HEK293 (cell line): ENCODE measurements around the gene ATP6V0B.

Experiments used
- CTCF ChIA-PET: fragments of 350-600 bp; formaldehyde crosslinking; extraction: SDS; loops from one replicate; lab custom pipeline; 2021; ENCODE audit warnings: antibody characterized with exemption; lab: Yijun Ruan, JAX
- POLR2A ChIA-PET: fragments of 300-600 bp; formaldehyde crosslinking; extraction: SDS; loops from one replicate; lab custom pipeline; 2020; ENCODE audit warnings: antibody characterized with exemption, inconsistent platforms; lab: Yijun Ruan, JAX
- H3K27ac ChIP-seq: fragments of 200-500 bp; sonication (Bioruptor generic); 2 replicates; pipeline ENCODE4 v1.5.1; 2014; ENCODE audit warnings: low read depth, low read length, control low read depth, inconsistent platforms; ENCODE audit errors: extremely low read depth
- H3K36me3 ChIP-seq, 2 experiments: fragments of 200-500 bp in 1 of 2; sonication (Bioruptor generic) in 1 of 2; 1 replicate in 1 of 2; 2 replicates in 1 of 2; pipeline ENCODE4 v1.5.1; 2014 to 2017; ENCODE audit warnings: inconsistent platforms in 2 of 2, low read length in 2 of 2; ENCODE audit not compliant: control insufficient read depth in 2 of 2, insufficient read depth in 1 of 2
- H3K4me1 ChIP-seq: fragments of 200-500 bp; sonication (Bioruptor generic); 2 replicates; pipeline ENCODE4 v1.5.1; 2014; ENCODE audit warnings: mild to moderate bottlenecking, low read length, inconsistent platforms; ENCODE audit not compliant: control insufficient read depth, insufficient read depth
- H3K4me3 ChIP-seq: 2 replicates; pipeline ENCODE4 v1.5.1; 2011; ENCODE audit warnings: low read depth, mild to moderate bottlenecking, control low read depth, low read length, moderate library complexity
- H3K9me3 ChIP-seq: fragments of 200-500 bp; sonication (Bioruptor generic); 2 replicates; pipeline ENCODE4 v1.5.1; 2014; ENCODE audit warnings: low read depth, low read length, inconsistent platforms; ENCODE audit not compliant: control insufficient read depth, insufficient read depth
- BCL11A ChIP-seq: fragments of 450-650 bp; formaldehyde crosslinking; IDR thresholded peaks from 2 replicates; pipeline ENCODE4 v1.5.1; 2016; ENCODE audit warnings: low read depth, missing biosample characterization, missing genetic modification characterization
- FEZF1 ChIP-seq: fragments of 450-650 bp; formaldehyde crosslinking; IDR thresholded peaks from 2 replicates; pipeline ENCODE4 v1.5.1; 2016; ENCODE audit warnings: missing biosample characterization, missing genetic modification characterization
- IKZF3 ChIP-seq: fragments of 450-650 bp; IDR thresholded peaks from 2 replicates; pipeline ENCODE4 v1.5.0; 2018; ENCODE audit warnings: missing biosample characterization, mild to moderate bottlenecking, missing genetic modification characterization, moderate library complexity
- KLF1 ChIP-seq: fragments of 450-650 bp; formaldehyde crosslinking; IDR thresholded peaks from 2 replicates; pipeline ENCODE4 v1.5.1; 2016; ENCODE audit warnings: missing biosample characterization, missing genetic modification characterization
- KLF10 ChIP-seq: fragments of 450-650 bp; IDR thresholded peaks from 2 replicates; pipeline ENCODE4 v1.5.1; 2018; ENCODE audit warnings: missing biosample characterization, mild to moderate bottlenecking, missing genetic modification characterization
- OSR2 ChIP-seq: fragments of 450-650 bp; formaldehyde crosslinking; IDR thresholded peaks from 2 replicates; pipeline ENCODE4 v1.5.1; 2016; ENCODE audit warnings: missing biosample characterization, missing genetic modification characterization
- ZBTB49 ChIP-seq: fragments of 450-650 bp; formaldehyde crosslinking; IDR thresholded peaks from 2 replicates; pipeline ENCODE4 v1.5.1; 2016; ENCODE audit warnings: missing biosample characterization, missing genetic modification characterization, low read depth
- ZEB2 ChIP-seq: fragments of 450-650 bp; formaldehyde crosslinking; IDR thresholded peaks from 2 replicates; pipeline ENCODE4 v1.5.1; 2016; ENCODE audit warnings: missing biosample characterization, missing genetic modification characterization
- ZFP37 ChIP-seq: fragments of 450-650 bp; formaldehyde crosslinking; IDR thresholded peaks from 2 replicates; pipeline ENCODE4 v1.5.1; 2016; ENCODE audit warnings: missing biosample characterization, missing genetic modification characterization
- ZFP69B ChIP-seq: fragments of 450-650 bp; formaldehyde crosslinking; IDR thresholded peaks from 2 replicates; pipeline ENCODE4 v1.5.1; 2016; ENCODE audit warnings: missing biosample characterization, missing genetic modification characterization
- ZNF10 ChIP-seq: fragments of 450-650 bp; formaldehyde crosslinking; IDR thresholded peaks from 2 replicates; pipeline ENCODE4 v1.5.1; 2017; ENCODE audit warnings: missing biosample characterization, missing genetic modification characterization
- ZNF112 ChIP-seq: fragments of 450-650 bp; formaldehyde crosslinking; IDR thresholded peaks from 2 replicates; pipeline ENCODE4 v1.5.0; 2017; ENCODE audit warnings: missing biosample characterization, missing genetic modification characterization
- ZNF169 ChIP-seq: fragments of 450-650 bp; formaldehyde crosslinking; IDR thresholded peaks from 2 replicates; pipeline ENCODE4 v1.5.1; 2016; ENCODE audit warnings: missing biosample characterization, missing genetic modification characterization
- ZNF221 ChIP-seq: fragments of 450-650 bp; formaldehyde crosslinking; IDR thresholded peaks from 2 replicates; pipeline ENCODE4 v1.5.1; 2017; ENCODE audit warnings: missing biosample characterization, missing genetic modification characterization, borderline replicate concordance
- ZNF335 ChIP-seq: fragments of 450-650 bp; formaldehyde crosslinking; conservative IDR thresholded peaks from 2 replicates; pipeline ENCODE4 v1.5.1; 2016; ENCODE audit warnings: missing biosample characterization, missing genetic modification characterization
- ZNF426 ChIP-seq: fragments of 450-650 bp; formaldehyde crosslinking; IDR thresholded peaks from 2 replicates; pipeline ENCODE4 v1.5.1; 2017; ENCODE audit warnings: missing biosample characterization, missing genetic modification characterization, mild to moderate bottlenecking, inconsistent platforms, moderate library complexity
- ZNF514 ChIP-seq: fragments of 450-650 bp; formaldehyde crosslinking; IDR thresholded peaks from 2 replicates; pipeline ENCODE4 v1.5.1; 2016; ENCODE audit warnings: missing biosample characterization, missing genetic modification characterization
- ZNF529 ChIP-seq: fragments of 450-650 bp; formaldehyde crosslinking; IDR thresholded peaks from 2 replicates; pipeline ENCODE4 v1.5.1; 2017; ENCODE audit warnings: missing genetic modification characterization, missing biosample characterization; ENCODE audit not compliant: insufficient replicate concordance
- ZNF621 ChIP-seq: fragments of 450-650 bp; formaldehyde crosslinking; IDR thresholded peaks from 2 replicates; pipeline ENCODE4 v1.5.1; 2017; ENCODE audit warnings: missing biosample characterization, missing genetic modification characterization
- ZNF626 ChIP-seq: fragments of 450-650 bp; sonication (Bioruptor Pico); formaldehyde crosslinking; IDR thresholded peaks from 2 replicates; pipeline ENCODE4 v1.5.1; 2018; ENCODE audit warnings: missing biosample characterization, missing genetic modification characterization, inconsistent platforms
- ZNF701 ChIP-seq: fragments of 450-650 bp; formaldehyde crosslinking; IDR thresholded peaks from 2 replicates; pipeline ENCODE4 v1.5.1; 2016; ENCODE audit warnings: missing biosample characterization, missing genetic modification characterization
- ZNF747 ChIP-seq: fragments of 450-650 bp; formaldehyde crosslinking; IDR thresholded peaks from 2 replicates; pipeline ENCODE4 v1.5.1; 2016; ENCODE audit warnings: missing biosample characterization, missing genetic modification characterization
- ZNF830 ChIP-seq: fragments of 450-650 bp; IDR thresholded peaks from 2 replicates; pipeline ENCODE4 v1.5.0; 2018; ENCODE audit warnings: missing biosample characterization, missing genetic modification characterization, low read depth, mild to moderate bottlenecking, moderate library complexity
- ZSCAN16 ChIP-seq: fragments of 450-650 bp; formaldehyde crosslinking; IDR thresholded peaks from 2 replicates; pipeline ENCODE4 v1.5.1; 2016; ENCODE audit warnings: missing biosample characterization, missing genetic modification characterization
- TF ChIP-seq, protein P1 (sequence below): fragments of 450-650 bp; formaldehyde crosslinking; IDR thresholded peaks from 2 replicates; pipeline ENCODE4 v1.5.1; 2016; ENCODE audit warnings: missing biosample characterization, missing genetic modification characterization
- TF ChIP-seq, protein P2 (sequence below): fragments of 450-650 bp; formaldehyde crosslinking; IDR thresholded peaks from 2 replicates; pipeline ENCODE4 v1.5.1; 2017; ENCODE audit warnings: missing biosample characterization, missing genetic modification characterization
- TF ChIP-seq, protein P3 (sequence below): fragments of 450-650 bp; formaldehyde crosslinking; IDR thresholded peaks from 2 replicates; pipeline ENCODE4 v1.5.1; 2016; ENCODE audit warnings: missing biosample characterization, missing genetic modification characterization

ATP6V0B gene

DNA sequence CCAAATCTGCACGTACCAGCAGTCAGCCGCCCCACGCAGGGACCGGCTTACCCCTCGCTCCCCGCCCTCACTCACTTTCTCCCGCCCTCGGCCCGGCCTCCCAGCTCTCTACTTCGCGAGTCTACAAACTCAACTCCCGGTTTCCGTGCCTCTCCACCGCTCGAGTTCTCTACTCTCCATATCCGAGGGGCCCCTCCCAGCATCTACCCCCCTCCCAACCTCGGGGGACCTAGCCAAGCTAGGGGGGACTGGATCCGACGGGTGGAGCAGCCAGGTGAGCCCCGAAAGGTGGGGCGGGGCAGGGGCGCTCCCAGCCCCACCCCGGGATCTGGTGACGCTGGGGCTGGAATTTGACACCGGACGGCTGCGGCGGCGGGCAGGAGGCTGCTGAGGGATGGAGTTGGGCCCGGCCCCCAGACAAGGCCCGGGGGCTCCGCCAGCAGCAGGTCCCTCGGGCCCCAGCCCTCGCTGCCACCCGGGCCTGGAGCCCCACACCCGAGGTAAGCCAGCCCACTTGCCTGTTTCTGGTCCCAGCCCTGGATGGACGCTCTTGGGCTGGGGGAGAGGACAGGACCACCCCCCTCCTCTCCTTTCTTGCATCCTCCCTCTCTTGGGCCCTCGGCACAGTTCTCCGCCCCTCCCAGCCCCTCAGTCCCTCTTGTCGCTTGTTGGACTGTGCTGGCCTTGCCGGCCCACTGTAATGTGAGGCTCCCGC lies 41.2 kb upstream of the ATP6V0B start, which contains the start of gene ARTN (continued):
- TF ChIP-seq, protein P1, sequence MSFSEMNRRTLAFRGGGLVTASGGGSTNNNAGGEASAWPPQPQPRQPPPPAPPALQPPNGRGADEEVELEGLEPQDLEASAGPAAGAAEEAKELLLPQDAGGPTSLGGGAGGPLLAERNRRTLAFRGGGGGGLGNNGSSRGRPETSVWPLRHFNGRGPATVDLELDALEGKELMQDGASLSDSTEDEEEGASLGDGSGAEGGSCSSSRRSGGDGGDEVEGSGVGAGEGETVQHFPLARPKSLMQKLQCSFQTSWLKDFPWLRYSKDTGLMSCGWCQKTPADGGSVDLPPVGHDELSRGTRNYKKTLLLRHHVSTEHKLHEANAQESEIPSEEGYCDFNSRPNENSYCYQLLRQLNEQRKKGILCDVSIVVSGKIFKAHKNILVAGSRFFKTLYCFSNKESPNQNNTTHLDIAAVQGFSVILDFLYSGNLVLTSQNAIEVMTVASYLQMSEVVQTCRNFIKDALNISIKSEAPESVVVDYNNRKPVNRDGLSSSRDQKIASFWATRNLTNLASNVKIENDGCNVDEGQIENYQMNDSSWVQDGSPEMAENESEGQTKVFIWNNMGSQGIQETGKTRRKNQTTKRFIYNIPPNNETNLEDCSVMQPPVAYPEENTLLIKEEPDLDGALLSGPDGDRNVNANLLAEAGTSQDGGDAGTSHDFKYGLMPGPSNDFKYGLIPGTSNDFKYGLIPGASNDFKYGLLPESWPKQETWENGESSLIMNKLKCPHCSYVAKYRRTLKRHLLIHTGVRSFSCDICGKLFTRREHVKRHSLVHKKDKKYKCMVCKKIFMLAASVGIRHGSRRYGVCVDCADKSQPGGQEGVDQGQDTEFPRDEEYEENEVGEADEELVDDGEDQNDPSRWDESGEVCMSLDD, result peak; percentile 73; the same call in 1 of the 2 replicates
- TF ChIP-seq, protein P2, sequence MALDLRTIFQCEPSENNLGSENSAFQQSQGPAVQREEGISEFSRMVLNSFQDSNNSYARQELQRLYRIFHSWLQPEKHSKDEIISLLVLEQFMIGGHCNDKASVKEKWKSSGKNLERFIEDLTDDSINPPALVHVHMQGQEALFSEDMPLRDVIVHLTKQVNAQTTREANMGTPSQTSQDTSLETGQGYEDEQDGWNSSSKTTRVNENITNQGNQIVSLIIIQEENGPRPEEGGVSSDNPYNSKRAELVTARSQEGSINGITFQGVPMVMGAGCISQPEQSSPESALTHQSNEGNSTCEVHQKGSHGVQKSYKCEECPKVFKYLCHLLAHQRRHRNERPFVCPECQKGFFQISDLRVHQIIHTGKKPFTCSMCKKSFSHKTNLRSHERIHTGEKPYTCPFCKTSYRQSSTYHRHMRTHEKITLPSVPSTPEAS (tag by site-specific recombination), result no peak
- TF ChIP-seq BCL11A (tag by site-specific recombination) (no peak), ZEB2 (tag by site-specific recombination) (peak; percentile 77), ZNF112 (no peak), IKZF3 (tag by site-specific recombination) (peak; percentile 73; the same call in 1 of the 2 replicates), ZNF747 (tag by site-specific recombination) (no peak), ZNF10 (tag by site-specific recombination) (no peak; the same call in 1 of the 2 replicates), ZNF529 (tag by site-specific recombination) (no peak), ZNF621 (tag by site-specific recombination) (no peak), ZBTB49 (tag by site-specific recombination) (no peak), OSR2 (tag by site-specific recombination) (no peak; the same call in 1 of the 2 replicates)

DNA sequence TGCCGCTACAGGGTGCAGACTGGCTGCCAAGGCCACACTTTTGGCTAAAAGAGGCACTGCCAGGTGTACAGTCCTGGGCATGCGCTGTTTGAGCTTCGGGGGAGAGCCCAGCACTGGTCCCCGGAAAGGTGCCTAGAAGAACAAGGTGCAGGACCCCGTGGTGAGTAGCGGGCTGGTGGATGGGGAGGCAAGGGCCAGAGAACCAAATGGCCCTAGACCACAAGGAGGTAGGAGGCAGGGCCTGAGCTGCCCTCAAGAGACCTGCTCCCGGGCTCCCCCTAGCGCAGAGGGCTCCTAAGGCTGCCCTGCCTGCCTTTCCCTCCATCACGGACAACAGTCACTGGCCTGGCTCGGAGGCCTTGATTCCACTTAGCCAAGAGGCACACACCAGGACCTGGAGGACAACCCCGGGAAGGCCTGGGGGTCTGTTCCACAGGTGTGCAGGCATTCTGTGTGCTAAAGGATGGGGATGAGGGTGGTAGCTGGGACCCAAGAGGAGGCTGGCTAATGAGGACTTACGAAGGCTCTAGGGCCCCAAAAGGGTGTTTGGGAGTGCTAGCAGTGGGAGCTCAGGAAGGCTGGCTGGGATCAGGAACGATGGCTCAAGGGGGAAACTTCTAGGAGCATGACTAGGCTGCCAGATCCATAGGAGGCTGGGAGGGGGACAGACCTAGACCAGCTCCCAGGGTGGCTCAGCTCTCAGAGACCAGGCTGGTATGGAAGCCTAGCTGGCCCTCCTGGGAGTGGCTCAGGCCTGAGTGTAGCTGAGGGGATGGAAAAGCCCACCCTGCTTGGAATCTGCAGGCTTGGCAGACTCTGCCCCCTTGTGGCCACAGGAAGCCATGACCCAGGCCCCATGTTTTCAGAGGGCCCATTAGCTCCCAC lies 40.4 kb upstream of the ATP6V0B start:
- peaks cover 3% of the 10 kb centered on the region; the same call in 1 of the 2 replicates for H3K4me1 ChIP-seq
- H3K36me3 ChIP-seq, result peaks cover 0 to 9% of the 10 kb centered on the region in 2 experiments; a peak in 1 of 3 replicates
- no peaks in the 10 kb centered on the region for H3K9me3 ChIP-seq
- POLR2A ChIA-PET, result interaction anchor here (1.0 to 1.5 kb wide), 6 partner anchors 12 to 284 kb away, joined by 4 to 17 read pairs (median 6); partner anchors contain the start of genes IPO13 and KDM4A
- peak overlapping the region; percentile 7; the same call in 1 of the 2 replicates for H3K27ac ChIP-seq
- CTCF ChIA-PET, result interaction anchor here (0.6 to 12.4 kb wide), 90 partner anchors 9 to 719 kb away, joined by 3 to 555 read pairs (median 4); partner anchors contain the start of genes DPH2, IPO13, KDM4A and SLC6A9
- no peak overlapping the region for H3K4me3 ChIP-seq
- no peak for TF ChIP-seq ZNF701 (tag by site-specific recombination)
- TF ChIP-seq ZNF514 (tag by site-specific recombination), result no peak
- TF ChIP-seq ZSCAN16 (tag by site-specific recombination), result no peak
- TF ChIP-seq KLF1, result no peak
- no peak for TF ChIP-seq ZNF221 (tag by site-specific recombination)
- no peak for TF ChIP-seq ZNF426 (tag by site-specific recombination)
- no peak for TF ChIP-seq ZFP69B
- no peak for TF ChIP-seq ZNF169 (tag by site-specific recombination)
- TF ChIP-seq FEZF1 (tag by site-specific recombination), result no peak
- 0 out of 2 replicates have a peak, but pooled peaks have one; percentile 22 for TF ChIP-seq ZFP37
- TF ChIP-seq, protein P3, sequence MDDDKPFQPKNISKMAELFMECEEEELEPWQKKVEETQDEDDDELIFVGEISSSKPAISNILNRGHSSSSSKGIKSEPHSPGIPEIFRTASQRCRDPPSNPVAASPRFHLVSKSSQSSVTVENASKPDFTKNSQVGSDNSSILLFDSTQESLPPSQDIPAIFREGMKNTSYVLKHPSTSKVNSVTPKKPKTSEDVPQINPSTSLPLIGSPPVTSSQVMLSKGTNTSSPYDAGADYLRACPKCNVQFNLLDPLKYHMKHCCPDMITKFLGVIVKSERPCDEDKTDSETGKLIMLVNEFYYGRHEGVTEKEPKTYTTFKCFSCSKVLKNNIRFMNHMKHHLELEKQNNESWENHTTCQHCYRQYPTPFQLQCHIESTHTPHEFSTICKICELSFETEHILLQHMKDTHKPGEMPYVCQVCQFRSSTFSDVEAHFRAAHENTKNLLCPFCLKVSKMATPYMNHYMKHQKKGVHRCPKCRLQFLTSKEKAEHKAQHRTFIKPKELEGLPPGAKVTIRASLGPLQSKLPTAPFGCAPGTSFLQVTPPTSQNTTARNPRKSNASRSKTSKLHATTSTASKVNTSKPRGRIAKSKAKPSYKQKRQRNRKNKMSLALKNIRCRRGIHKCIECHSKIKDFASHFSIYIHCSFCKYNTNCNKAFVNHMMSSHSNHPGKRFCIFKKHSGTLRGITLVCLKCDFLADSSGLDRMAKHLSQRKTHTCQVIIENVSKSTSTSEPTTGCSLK (tag by site-specific recombination), result no peak
- TF ChIP-seq ZNF626, result no peak
- TF ChIP-seq ZNF335 (tag by site-specific recombination), result peak; percentile 70
- TF ChIP-seq KLF10 (tag by site-specific recombination), result no peak
- no peak for TF ChIP-seq ZNF830 (tag by site-specific recombination)
